A549 (cell line): Measurements from ENCODE around the gene DLG2. TPM values are rescaled to one million over a fixed set of nuclear protein-coding genes. Genes with fewer than 3 reads are reported as not detected.

Experiments used
- ATAC-seq, 2 experiments: fragments of 200-7000 bp in 1 of 2; fragments of >200 bp in 1 of 2; cut with Nextera tagmentation in 1 of 2; cut with Tn5 transposase in 1 of 2; 3 replicates each; pipeline versions ENCODE4 v1.8.0 to v1.9.1; 2018 to 2020; ENCODE audit warnings: mild to moderate bottlenecking in 1 of 2, moderate library complexity in 1 of 2
- CTCF ChIA-PET: fragments of 300-600 bp; sonication (Branson Sonifier 250); formaldehyde crosslinking; extraction: SDS; loops from one replicate; lab custom pipeline; 2021; ENCODE audit warnings: antibody characterized with exemption, inconsistent platforms; lab: Yijun Ruan, JAX
- POLR2A ChIA-PET: fragments of 350-600 bp; formaldehyde crosslinking; extraction: SDS; loops from one replicate; lab custom pipeline; 2021; ENCODE audit warnings: antibody characterized with exemption, inconsistent platforms; lab: Yijun Ruan, JAX
- DNase-seq, 2 experiments: peaks; one replicate each; pipeline versions ENCODE4 v3.0.0 to v3.0.0-alpha.2; 2011 to 2016; ENCODE audit warnings: low read depth in 1 of 2, low spot score in 1 of 2
- FAIRE-seq: peaks from 2 replicates; lab custom pipeline; 2011; peaks lifted over from hg19 to GRCh38; lab: Jason Lieb, UNC
- H3K27ac ChIP-seq, 2 experiments: fragments of >200 bp; sonication (Bioruptor Twin); formaldehyde crosslinking; 3 replicates each; pipeline ENCODE4 v1.5.1; 2016 to 2017
- H3K4me1 ChIP-seq: fragments of >200 bp; sonication (Bioruptor Twin); formaldehyde crosslinking; 3 replicates; pipeline ENCODE4 v1.6.1; 2016
- H3K4me2 ChIP-seq: fragments of >200 bp; sonication (Bioruptor Twin); formaldehyde crosslinking; 3 replicates; pipeline ENCODE4 v1.6.1; 2016
- H3K4me3 ChIP-seq: fragments of >200 bp; sonication (Bioruptor Twin); formaldehyde crosslinking; 3 replicates; pipeline ENCODE4 v1.5.1; 2016
- H3K9me3 ChIP-seq: fragments of >200 bp; sonication (Bioruptor Twin); formaldehyde crosslinking; 3 replicates; pipeline ENCODE4 v1.6.1; 2016
- ATOH8 ChIP-seq: fragments of 250-450 bp; sonication (Bioruptor Pico); IDR thresholded peaks from 2 replicates; pipeline ENCODE4 v1.5.0; 2020; ENCODE audit warnings: low read depth, mild to moderate bottlenecking, moderate library complexity
- CEBPB ChIP-seq, 2 experiments: fragments of >200 bp in 1 of 2; sonication (Bioruptor Twin) in 1 of 2; formaldehyde crosslinking in 1 of 2; IDR thresholded peaks; 2 replicates each; pipeline ENCODE4 v1.6.1; 2012 to 2016
- EHMT2 ChIP-seq: fragments of 200-600 bp; sonication (generic); IDR thresholded peaks from 2 replicates; pipeline ENCODE4 v1.6.1; 2016; ENCODE audit warnings: antibody characterized with exemption, low read depth, mild to moderate bottlenecking, moderate library complexity
- ELK1 ChIP-seq: fragments of 150-350 bp; IDR thresholded peaks from 2 replicates; pipeline ENCODE4 v1.6.1; 2014; ENCODE audit warnings: low read depth, mild to moderate bottlenecking, low read length
- EP300 ChIP-seq, 2 experiments: fragments of >200 bp; sonication (Bioruptor Twin); formaldehyde crosslinking; IDR thresholded peaks; 2 replicates in 1 of 2; 3 replicates in 1 of 2; pipeline ENCODE4 v1.6.1; 2016 to 2017
- FOSL2 ChIP-seq, 2 experiments: fragments of 450-650 bp in 1 of 2; fragments of >200 bp in 1 of 2; sonication (Bioruptor Twin) in 1 of 2; formaldehyde crosslinking; IDR thresholded peaks; 2 replicates each; pipeline versions ENCODE4 v1.5.0 to v1.6.1; 2016 to 2020; ENCODE audit warnings: mild to moderate bottlenecking in 1 of 2, moderate library complexity in 1 of 2
- FOXS1 ChIP-seq: fragments of 250-450 bp; sonication (Bioruptor Pico); IDR thresholded peaks from 2 replicates; pipeline ENCODE4 v1.5.0; 2020; ENCODE audit warnings: mild to moderate bottlenecking, moderate library complexity
- HEYL ChIP-seq: fragments of 250-450 bp; sonication (Bioruptor Pico); IDR thresholded peaks from 2 replicates; pipeline ENCODE4 v1.8.0; 2021; ENCODE audit warnings: mild to moderate bottlenecking, moderate library complexity
- JUN ChIP-seq, 2 experiments: fragments of >200 bp; sonication (Bioruptor Twin); formaldehyde crosslinking; IDR thresholded peaks; 2 replicates in 1 of 2; 3 replicates in 1 of 2; pipeline ENCODE4 v1.6.1; 2016 to 2017
- KDM5A ChIP-seq: fragments of 200-600 bp; sonication (generic); IDR thresholded peaks from 2 replicates; pipeline ENCODE4 v1.6.1; 2016; ENCODE audit warnings: antibody characterized with exemption, mild to moderate bottlenecking
- MAZ ChIP-seq: fragments of 150-350 bp; IDR thresholded peaks from 2 replicates; pipeline ENCODE4 v1.6.1; 2014; ENCODE audit warnings: antibody characterized with exemption, low read depth, low read length, borderline replicate concordance
- NFE2L2 ChIP-seq: fragments of 150-350 bp; conservative IDR thresholded peaks from 2 replicates; pipeline ENCODE4 v1.6.1; 2014; ENCODE audit warnings: low read length
- RAD21 ChIP-seq, 2 experiments: fragments of >200 bp in 1 of 2; sonication (Bioruptor Twin) in 1 of 2; formaldehyde crosslinking in 1 of 2; IDR thresholded peaks in 1 of 2; conservative IDR thresholded peaks in 1 of 2; 2 replicates in 1 of 2; 3 replicates in 1 of 2; pipeline ENCODE4 v1.6.1; 2012 to 2018; ENCODE audit warnings: inconsistent platforms in 1 of 2
- RCOR1 ChIP-seq: fragments of 150-350 bp; IDR thresholded peaks from 2 replicates; pipeline ENCODE4 v1.6.1; 2014; ENCODE audit warnings: antibody characterized with exemption, low read length, low read depth
- RFX5 ChIP-seq: fragments of 450-650 bp; IDR thresholded peaks from 2 replicates; pipeline ENCODE4 v1.7.1; 2014; ENCODE audit warnings: antibody characterized with exemption, mild to moderate bottlenecking, moderate library complexity
- SMC3 ChIP-seq: fragments of >200 bp; sonication (Bioruptor Twin); formaldehyde crosslinking; IDR thresholded peaks from 3 replicates; pipeline ENCODE4 v1.6.1; 2018; ENCODE audit warnings: inconsistent platforms
- TFCP2L1 ChIP-seq: fragments of 250-450 bp; sonication (Bioruptor Pico); IDR thresholded peaks from 2 replicates; pipeline ENCODE4 v1.5.0; 2021; ENCODE audit warnings: mild to moderate bottlenecking
- TP53 ChIP-seq: fragments of 250-450 bp; sonication (Bioruptor Pico); IDR thresholded peaks from 2 replicates; pipeline ENCODE4 v1.5.0; 2021; ENCODE audit warnings: mild to moderate bottlenecking, moderate library complexity
- ZFP36 ChIP-seq: fragments of 450-650 bp; IDR thresholded peaks from 2 replicates; pipeline ENCODE4 v1.6.1; 2014; ENCODE audit warnings: borderline replicate concordance; ENCODE audit not compliant: partially characterized antibody
- ZNF302 ChIP-seq: fragments of 250-450 bp; sonication (Bioruptor Pico); IDR thresholded peaks from 2 replicates; pipeline ENCODE4 v1.9.0; 2021; ENCODE audit warnings: inconsistent platforms, mild to moderate bottlenecking, moderate library complexity
- WGBS: methylation state at CpG from one replicate; pipeline ENCODE4 v1.1.6; 2017; ENCODE audit errors: missing lambda C conversion rate; 5-methylcytosine and 5-hydroxymethylcytosine counted together
- polyA plus RNA-seq, 4 experiments: library from polyadenylated mRNA; depleted of rRNA in 3 of 4; stranded (reverse); fragments of >200 nt; fragmentation: RNase III in 1 of 4; extraction: RNeasy Plus Mini Kit Qiagen cat#74134 plus additional on column Dnase treatment in 1 of 4; gene quantifications; 2 replicates in 3 of 4; 3 replicates in 1 of 4; pipeline ENCODE4 v1.2.3, GENCODE V29; 2011 to 2017
- TF ChIP-seq, protein P1 (sequence below): fragments of >200 bp; sonication (Bioruptor Twin); formaldehyde crosslinking; IDR thresholded peaks from 3 replicates; pipeline ENCODE4 v1.5.1; 2016

DLG2 gene
- polyA plus RNA-seq, 2 of the 4 experiments (the other 2 are of a cell fraction), result 0.26 to 0.79 TPM

DNA sequence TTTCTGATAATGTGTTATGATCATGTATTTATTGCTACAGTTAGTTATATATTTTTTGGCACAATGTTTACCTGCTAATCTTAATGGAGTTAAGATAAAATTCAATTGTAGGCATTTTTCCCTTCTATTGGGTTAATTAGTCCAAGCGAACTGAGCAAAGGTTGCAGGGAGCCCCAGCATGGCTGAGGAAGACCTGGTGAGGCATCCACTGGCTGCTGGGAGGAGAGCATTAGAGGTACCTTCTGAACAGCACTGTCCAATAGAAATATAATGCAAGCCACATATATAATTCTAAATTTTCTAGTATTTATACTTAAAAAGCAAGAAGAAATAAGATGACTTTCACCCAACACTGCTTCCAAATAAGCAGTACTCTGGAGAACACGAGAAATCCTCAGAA lies 19.9 kb upstream of the DLG2 start:
- FAIRE-seq, result no peak
- Histone ChIP-seq H3K4me1 (peaks cover 18% of the 10 kb centered on the region; the same call in 2 of the 3 replicates), H3K27ac (peak overlapping the region; percentile 86 to 89), H3K9me3 (no peaks in the 10 kb centered on the region), H3K4me2 (peak overlapping the region; percentile 87), H3K4me3 (peak overlapping the region; percentile 75)
- POLR2A ChIA-PET, result interaction anchor here (0.6 to 3.5 kb wide), 7 partner anchors 9 to 197 kb away, joined by 3 to 37 read pairs (median 20); partner anchors contain the start of genes CREBZF, DLG2 and TMEM126B
- TF ChIP-seq JUN (IDR thresholded peaks at IDR 0.05), result no peak
- no peak for TF ChIP-seq ELK1
- TF ChIP-seq ZNF302 (CRISPR knock-in tag), result no peak
- TF ChIP-seq RCOR1, result no peak
- no peak for TF ChIP-seq FOXS1
- TF ChIP-seq KDM5A, result no peak
- no peak for TF ChIP-seq TFCP2L1 (CRISPR knock-in tag)
- no peak for TF ChIP-seq EHMT2
- TF ChIP-seq SMC3, result no peak
- no peak for TF ChIP-seq RFX5
- no peak for TF ChIP-seq HEYL
- no peak for DNase-seq
- WGBS, result 5% methylated on average over 2 of the region's 2 CpGs
- peak in 1 of 2 experiments; percentile 35; a peak in 3 of 6 replicates for ATAC-seq
- CTCF ChIA-PET, result interaction anchor here (0.6 to 2.1 kb wide), 7 partner anchors 10 to 208 kb away, joined by 3 to 6 read pairs (median 3); partner anchors contain the start of gene CCDC83

DNA sequence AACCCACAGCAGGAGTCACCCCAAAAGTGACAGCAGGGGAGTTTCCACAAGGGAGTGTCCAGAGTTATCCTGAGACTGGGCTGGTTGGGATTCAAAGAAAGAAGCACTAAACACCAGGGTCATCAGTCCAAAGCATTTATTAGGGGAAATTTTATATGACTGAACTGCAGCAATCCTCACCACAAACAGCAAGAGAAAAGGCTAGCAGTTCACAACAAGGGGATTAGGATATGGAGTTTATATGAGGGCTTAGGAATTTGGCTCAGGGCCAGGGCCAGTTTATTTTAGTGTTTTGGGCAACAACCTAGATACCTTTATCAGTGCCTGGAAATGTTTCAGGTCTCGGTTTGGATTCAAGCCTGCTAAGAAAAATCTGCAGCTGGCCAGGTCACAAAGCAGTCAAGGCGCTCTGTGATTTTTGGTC lies 16.1 kb upstream of the DLG2 start:
- no peak for TF ChIP-seq EHMT2
- TF ChIP-seq ATOH8 (CRISPR knock-in tag), result no peak
- TF ChIP-seq TP53 (CRISPR knock-in tag), result no peak
- TF ChIP-seq MAZ, result no peak
- TF ChIP-seq, protein P1, sequence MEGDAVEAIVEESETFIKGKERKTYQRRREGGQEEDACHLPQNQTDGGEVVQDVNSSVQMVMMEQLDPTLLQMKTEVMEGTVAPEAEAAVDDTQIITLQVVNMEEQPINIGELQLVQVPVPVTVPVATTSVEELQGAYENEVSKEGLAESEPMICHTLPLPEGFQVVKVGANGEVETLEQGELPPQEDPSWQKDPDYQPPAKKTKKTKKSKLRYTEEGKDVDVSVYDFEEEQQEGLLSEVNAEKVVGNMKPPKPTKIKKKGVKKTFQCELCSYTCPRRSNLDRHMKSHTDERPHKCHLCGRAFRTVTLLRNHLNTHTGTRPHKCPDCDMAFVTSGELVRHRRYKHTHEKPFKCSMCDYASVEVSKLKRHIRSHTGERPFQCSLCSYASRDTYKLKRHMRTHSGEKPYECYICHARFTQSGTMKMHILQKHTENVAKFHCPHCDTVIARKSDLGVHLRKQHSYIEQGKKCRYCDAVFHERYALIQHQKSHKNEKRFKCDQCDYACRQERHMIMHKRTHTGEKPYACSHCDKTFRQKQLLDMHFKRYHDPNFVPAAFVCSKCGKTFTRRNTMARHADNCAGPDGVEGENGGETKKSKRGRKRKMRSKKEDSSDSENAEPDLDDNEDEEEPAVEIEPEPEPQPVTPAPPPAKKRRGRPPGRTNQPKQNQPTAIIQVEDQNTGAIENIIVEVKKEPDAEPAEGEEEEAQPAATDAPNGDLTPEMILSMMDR, result no peak
- no peak for TF ChIP-seq FOSL2 (IDR thresholded peaks at IDR 0.05)
- TF ChIP-seq FOSL2 (CRISPR knock-in tag; IDR thresholded peaks at IDR 0.05), result no peak
- WGBS, result 71% methylated on average over 2 of the region's 2 CpGs
- Histone ChIP-seq H3K9me3 (no peaks in the 10 kb centered on the region), H3K4me3 (no peak overlapping the region), H3K4me1 (peaks cover 4% of the 10 kb centered on the region; the same call in 1 of the 3 replicates), H3K27ac (no peak overlapping the region), H3K4me2 (no peak overlapping the region)
- ChIA-PET POLR2A (no interaction called here), CTCF (no interaction called here)
- FAIRE-seq, result no peak
- no peak for ATAC-seq
- DNase-seq, result no peak

DNA sequence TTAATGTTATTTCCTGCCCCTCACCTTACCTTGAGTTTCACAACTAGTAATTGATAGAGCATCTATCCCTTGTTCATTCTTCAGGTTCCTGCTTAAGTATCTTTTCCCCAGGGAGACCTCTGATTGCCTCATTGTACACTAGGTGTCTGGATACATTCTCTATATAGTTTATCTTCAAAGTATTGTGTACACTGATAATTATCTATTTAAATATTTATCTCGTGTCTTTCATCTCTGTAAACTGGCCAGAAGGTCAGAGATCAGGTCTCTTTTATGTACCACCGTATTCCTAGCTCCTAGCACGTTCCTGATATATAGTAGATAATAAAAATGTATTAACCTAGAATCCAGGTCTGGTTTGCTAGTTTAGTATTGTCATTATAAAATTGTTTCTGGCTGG lies 7.6 kb upstream of the DLG2 start:
- Histone ChIP-seq H3K4me1 (peaks cover 2% of the 10 kb centered on the region; the same call in 2 of the 3 replicates), H3K9me3 (no peaks in the 10 kb centered on the region), H3K4me2 (no peak overlapping the region), H3K27ac (no peak overlapping the region), H3K4me3 (no peak overlapping the region)
- DNase-seq, result no peak
- no peak for TF ChIP-seq EP300 (IDR thresholded peaks at IDR 0.05)
- no peak for TF ChIP-seq ZFP36
- TF ChIP-seq ATOH8 (CRISPR knock-in tag), result no peak
- TF ChIP-seq RAD21 (conservative IDR thresholded peaks at IDR 0.05 in 1 of 2, IDR thresholded peaks at IDR 0.05 in 1 of 2), result no peak
- TF ChIP-seq CEBPB (IDR thresholded peaks at IDR 0.05), result no peak
- no peak for TF ChIP-seq NFE2L2
- ChIA-PET CTCF (no interaction called here), POLR2A (no interaction called here)
- FAIRE-seq, result no peak
- WGBS, result 84% methylated on average over 3 of the region's 3 CpGs
- no peak for ATAC-seq
